ENCODE data around the gene SCFD2. TPM values are rescaled to one million over a fixed set of nuclear protein-coding genes. Genes with fewer than 3 reads are reported as not detected.

Gene SCFD2
- total RNA-seq, 1 donor from 2014 or later, result 17.2 TPM

DNA sequence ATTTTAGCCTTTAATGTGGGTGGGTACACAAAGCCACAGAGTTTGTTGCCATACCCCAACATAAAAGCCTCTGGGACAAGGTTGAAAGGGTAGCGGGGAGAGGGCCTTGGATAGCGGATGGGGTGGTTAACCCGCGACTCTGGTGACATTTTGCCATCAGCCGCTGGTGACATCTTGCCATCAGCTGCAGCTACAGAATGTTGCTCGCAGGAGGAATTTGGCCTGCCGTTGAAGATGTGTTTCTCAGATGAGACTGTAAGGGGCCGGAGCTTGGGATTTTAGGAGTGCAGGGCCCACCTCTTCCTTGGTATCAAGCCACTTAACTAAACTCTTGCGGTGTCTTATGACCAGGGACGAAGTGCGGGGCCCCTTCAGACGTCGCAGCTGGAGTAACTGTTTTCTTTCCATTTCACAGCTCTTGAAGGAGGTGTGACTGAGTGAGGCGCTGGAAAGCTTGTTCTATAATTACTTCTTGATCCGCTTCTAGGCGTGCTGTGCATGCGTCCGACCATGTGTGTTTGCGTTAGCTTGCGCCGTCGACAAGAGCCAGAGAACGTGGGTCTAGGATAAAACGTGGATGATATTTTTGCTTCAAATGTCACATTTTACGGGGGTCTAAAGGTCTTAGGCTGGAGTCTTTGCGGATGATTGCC lies 504.6 kb downstream of the SCFD2 start:
- peaks cover 7% of the 10 kb centered on the region for H3K27me3 Mint-ChIP-seq (ENCODE audit: unreplicated experiment)
- TF ChIP-seq, protein P1, sequence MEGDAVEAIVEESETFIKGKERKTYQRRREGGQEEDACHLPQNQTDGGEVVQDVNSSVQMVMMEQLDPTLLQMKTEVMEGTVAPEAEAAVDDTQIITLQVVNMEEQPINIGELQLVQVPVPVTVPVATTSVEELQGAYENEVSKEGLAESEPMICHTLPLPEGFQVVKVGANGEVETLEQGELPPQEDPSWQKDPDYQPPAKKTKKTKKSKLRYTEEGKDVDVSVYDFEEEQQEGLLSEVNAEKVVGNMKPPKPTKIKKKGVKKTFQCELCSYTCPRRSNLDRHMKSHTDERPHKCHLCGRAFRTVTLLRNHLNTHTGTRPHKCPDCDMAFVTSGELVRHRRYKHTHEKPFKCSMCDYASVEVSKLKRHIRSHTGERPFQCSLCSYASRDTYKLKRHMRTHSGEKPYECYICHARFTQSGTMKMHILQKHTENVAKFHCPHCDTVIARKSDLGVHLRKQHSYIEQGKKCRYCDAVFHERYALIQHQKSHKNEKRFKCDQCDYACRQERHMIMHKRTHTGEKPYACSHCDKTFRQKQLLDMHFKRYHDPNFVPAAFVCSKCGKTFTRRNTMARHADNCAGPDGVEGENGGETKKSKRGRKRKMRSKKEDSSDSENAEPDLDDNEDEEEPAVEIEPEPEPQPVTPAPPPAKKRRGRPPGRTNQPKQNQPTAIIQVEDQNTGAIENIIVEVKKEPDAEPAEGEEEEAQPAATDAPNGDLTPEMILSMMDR (IDR thresholded peaks at IDR 0.05; ENCODE audit: partially characterized antibody, unreplicated experiment), result no peak
- peak overlapping the region; percentile 79 for H3K4me3 Mint-ChIP-seq (ENCODE audit: unreplicated experiment)
- peaks cover 26% of the 10 kb centered on the region for H3K4me1 Mint-ChIP-seq (ENCODE audit: low read depth, unreplicated experiment)
- peaks cover 17% of the 10 kb centered on the region for H3K9me3 Mint-ChIP-seq (ENCODE audit: unreplicated experiment)
- H3K27ac Mint-ChIP-seq (ENCODE audit: unreplicated experiment), result peak overlapping the region; percentile 56
- DNase-seq, result no peak
- H3K36me3 Mint-ChIP-seq (ENCODE audit: unreplicated experiment), result peaks cover 25% of the 10 kb centered on the region

DNA sequence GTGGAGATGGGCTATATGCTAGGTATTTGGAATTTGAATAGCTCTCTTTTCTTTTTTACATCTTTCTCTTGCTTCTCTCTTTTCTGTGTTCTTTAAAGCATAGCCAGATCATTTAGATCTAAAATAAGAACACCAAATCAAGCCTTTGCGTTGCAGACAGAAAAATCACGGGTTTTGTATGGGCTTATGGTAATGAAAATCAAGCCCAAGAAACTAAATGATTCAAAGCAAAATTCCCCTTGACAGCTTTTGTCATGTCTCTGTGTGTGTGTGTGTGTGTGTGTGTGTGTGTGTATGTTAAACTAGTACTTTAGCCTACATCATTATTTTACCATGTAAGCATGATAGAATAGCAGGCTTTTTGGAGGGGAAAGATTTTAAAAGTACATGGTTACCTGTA lies 505.5 kb downstream of the SCFD2 start:
- peaks cover 7% of the 10 kb centered on the region for H3K27me3 Mint-ChIP-seq (ENCODE audit: unreplicated experiment)
- H3K36me3 Mint-ChIP-seq (ENCODE audit: unreplicated experiment), result peaks cover 21% of the 10 kb centered on the region
- DNase-seq, result no peak
- peaks cover 21% of the 10 kb centered on the region for H3K4me1 Mint-ChIP-seq (ENCODE audit: low read depth, unreplicated experiment)
- H3K9me3 Mint-ChIP-seq (ENCODE audit: unreplicated experiment), result peaks cover 14% of the 10 kb centered on the region
- H3K27ac Mint-ChIP-seq (ENCODE audit: unreplicated experiment), result no peak overlapping the region
- H3K4me3 Mint-ChIP-seq (ENCODE audit: unreplicated experiment), result peak overlapping the region; percentile 3
- TF ChIP-seq, protein P1 (IDR thresholded peaks at IDR 0.05; ENCODE audit: partially characterized antibody, unreplicated experiment), result no peak

DNA sequence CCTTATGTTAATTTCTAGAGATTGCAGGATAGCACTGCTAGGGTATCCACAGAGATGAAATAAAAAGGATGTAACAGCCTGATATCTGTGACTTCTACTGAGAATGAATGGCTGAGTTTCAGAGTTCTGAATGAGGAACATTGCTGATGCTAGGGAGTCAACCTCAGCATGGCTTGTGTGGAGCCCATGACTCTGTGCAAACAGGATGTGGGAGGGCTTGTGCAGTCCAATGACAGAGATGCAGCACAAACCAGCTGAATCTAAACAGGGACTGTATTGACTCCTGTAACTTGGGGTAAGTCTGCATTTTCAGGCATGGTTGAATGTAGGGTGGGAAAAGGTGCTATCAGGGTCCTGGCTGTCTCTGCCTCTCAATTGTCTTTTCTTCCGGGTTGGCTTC lies 509.1 kb downstream of the SCFD2 start:
- H3K27ac Mint-ChIP-seq (ENCODE audit: unreplicated experiment), result no peak overlapping the region
- TF ChIP-seq, protein P1 (IDR thresholded peaks at IDR 0.05; ENCODE audit: partially characterized antibody, unreplicated experiment), result no peak
- peaks cover 14% of the 10 kb centered on the region for H3K9me3 Mint-ChIP-seq (ENCODE audit: unreplicated experiment)
- DNase-seq, result no peak
- H3K27me3 Mint-ChIP-seq (ENCODE audit: unreplicated experiment), result peaks cover 7% of the 10 kb centered on the region
- peaks cover 18% of the 10 kb centered on the region for H3K4me1 Mint-ChIP-seq (ENCODE audit: low read depth, unreplicated experiment)
- H3K36me3 Mint-ChIP-seq (ENCODE audit: unreplicated experiment), result peaks cover 21% of the 10 kb centered on the region
- H3K4me3 Mint-ChIP-seq (ENCODE audit: unreplicated experiment), result no peak overlapping the region

DNA sequence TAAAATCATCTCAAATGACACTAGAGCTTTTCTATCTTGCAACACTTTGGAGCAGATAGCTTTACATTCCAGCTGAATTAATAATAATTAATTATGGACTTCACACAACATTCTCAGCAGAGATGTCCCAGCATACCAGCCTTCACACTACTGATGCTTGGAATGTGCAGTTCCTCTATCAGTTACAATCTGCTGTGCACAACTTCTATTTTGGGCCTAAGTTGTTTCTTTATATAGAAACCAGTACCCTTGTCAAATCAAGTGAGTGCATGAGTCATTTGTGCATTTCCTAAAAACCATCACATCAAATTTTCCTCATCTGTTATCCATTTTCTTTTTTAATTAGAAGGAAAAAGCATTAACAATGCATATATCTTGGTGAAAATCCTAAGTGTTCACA lies 512.5 kb downstream of the SCFD2 start:
- peaks cover 15% of the 10 kb centered on the region for H3K36me3 Mint-ChIP-seq (ENCODE audit: unreplicated experiment)
- H3K4me1 Mint-ChIP-seq (ENCODE audit: low read depth, unreplicated experiment), result peaks cover 9% of the 10 kb centered on the region
- H3K27ac Mint-ChIP-seq (ENCODE audit: unreplicated experiment), result no peak overlapping the region
- no peak for DNase-seq
- peaks cover 2% of the 10 kb centered on the region for H3K27me3 Mint-ChIP-seq (ENCODE audit: unreplicated experiment)
- no peak overlapping the region for H3K4me3 Mint-ChIP-seq (ENCODE audit: unreplicated experiment)
- TF ChIP-seq, protein P1 (IDR thresholded peaks at IDR 0.05; ENCODE audit: partially characterized antibody, unreplicated experiment), result no peak
- peaks cover 4% of the 10 kb centered on the region for H3K9me3 Mint-ChIP-seq (ENCODE audit: unreplicated experiment)

DNA sequence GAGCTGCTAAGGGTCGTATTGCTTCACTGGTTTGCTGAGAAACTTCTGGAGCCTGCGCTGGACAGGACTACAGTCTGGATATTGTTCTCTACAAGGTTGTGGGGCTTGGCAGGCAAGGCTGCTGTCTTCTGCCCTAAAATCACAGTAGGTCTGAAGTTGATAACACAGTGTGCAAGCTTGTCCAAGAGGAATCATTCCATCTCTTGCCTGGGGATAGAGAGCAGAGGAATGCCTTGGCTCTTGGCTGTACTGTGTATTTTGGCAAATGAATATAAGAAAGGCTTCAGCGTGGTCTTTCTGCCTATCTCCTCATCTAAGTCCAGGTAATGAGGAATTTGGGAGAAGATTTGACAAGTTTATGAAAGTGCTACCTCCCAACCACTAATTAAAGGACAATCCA lies 513.1 kb downstream of the SCFD2 start:
- DNase-seq, result no peak
- Mint-ChIP-seq H3K27ac (ENCODE audit: unreplicated experiment) (no peak overlapping the region), H3K27me3 (ENCODE audit: unreplicated experiment) (peaks cover 2% of the 10 kb centered on the region), H3K4me3 (ENCODE audit: unreplicated experiment) (no peak overlapping the region), H3K9me3 (ENCODE audit: unreplicated experiment) (peaks cover 2% of the 10 kb centered on the region), H3K36me3 (ENCODE audit: unreplicated experiment) (peaks cover 9% of the 10 kb centered on the region), H3K4me1 (ENCODE audit: low read depth, unreplicated experiment) (peaks cover 9% of the 10 kb centered on the region)
- TF ChIP-seq, protein P1 (IDR thresholded peaks at IDR 0.05; ENCODE audit: partially characterized antibody, unreplicated experiment), result no peak

Measured in glutamatergic neuron (in vitro differentiated cells).